Measurements from ENCODE around the gene GSTM3.

The GSTM3 gene

DNA sequence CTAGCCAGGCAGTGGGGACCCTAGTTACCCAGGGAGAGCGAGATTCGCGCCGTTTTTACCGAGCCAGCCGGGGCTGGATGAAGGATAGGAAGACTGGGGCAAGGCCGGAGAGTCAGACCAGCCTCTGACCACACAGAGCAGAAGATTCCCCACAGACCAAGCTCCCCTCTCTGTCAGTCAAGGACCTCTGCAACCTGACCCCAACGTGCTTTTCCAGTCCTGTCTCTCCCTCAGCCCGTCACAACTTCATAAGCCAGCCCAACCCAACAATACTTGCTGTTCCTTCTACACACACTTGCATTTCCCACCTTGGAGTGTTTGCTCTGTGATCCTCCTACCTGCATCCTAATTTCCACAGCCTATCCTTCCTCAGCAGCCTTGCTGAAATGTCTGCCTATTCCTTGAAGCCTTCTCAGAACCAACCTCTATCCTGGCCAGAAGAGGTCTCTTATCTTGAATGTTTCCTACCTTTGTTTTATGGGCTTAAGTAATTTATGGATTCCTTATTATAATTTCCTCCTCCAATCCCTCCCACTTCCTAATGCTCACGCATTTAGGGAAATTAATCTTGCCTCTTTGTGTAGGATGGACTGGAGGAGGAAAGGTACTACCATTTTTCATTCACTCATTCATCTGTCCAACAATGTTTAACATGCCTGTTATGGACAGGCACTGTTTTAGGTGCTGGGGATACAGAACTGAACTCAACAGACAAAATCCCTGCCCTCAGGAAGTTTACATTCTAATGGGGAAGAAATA is at the start of gene GSTM3:
Gene GSTM3, minus strand, starts transcription at position 424 of the 759 bp plus-strand sequence. CDS start 751 bp downstream, outside the sequence.
- DNase-seq: no peak

- DNase-seq: no peak
These were observed 49.5 kb upstream of the GSTM3 start for GRCh38 chr1:109790329-109790728.

DNA sequence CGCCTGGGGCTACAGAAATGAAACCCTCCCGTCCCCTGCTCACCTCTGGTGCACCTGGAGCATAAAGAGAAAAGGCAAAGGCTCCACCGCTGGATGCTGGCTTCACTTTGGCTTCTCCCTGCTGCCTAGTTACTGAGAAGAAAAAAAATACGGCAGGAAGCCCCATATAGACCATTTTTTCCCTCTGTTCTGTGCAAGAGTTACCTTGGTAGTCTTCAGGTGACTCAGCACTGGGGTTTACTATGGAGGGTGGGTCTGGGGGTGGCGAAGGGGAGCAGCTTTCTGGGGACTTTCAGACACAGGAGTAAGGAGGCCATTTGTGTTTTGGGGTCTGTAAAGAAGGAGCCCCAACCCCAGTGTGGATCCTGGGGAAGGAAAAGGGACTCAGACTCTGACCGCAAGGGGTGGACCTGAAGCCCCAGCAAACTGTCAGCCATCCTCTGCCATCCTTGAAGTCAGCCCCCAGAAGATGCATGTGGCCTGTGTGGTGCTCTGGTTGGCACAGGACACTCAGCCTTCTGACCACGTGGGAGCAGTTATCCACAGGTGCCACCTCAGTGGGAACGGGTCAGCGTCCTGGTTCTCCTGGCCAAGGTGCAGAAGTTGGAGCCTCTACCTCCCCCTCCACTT is 48.8 kb upstream of the GSTM3 start:
- no peak for DNase-seq

DNA sequence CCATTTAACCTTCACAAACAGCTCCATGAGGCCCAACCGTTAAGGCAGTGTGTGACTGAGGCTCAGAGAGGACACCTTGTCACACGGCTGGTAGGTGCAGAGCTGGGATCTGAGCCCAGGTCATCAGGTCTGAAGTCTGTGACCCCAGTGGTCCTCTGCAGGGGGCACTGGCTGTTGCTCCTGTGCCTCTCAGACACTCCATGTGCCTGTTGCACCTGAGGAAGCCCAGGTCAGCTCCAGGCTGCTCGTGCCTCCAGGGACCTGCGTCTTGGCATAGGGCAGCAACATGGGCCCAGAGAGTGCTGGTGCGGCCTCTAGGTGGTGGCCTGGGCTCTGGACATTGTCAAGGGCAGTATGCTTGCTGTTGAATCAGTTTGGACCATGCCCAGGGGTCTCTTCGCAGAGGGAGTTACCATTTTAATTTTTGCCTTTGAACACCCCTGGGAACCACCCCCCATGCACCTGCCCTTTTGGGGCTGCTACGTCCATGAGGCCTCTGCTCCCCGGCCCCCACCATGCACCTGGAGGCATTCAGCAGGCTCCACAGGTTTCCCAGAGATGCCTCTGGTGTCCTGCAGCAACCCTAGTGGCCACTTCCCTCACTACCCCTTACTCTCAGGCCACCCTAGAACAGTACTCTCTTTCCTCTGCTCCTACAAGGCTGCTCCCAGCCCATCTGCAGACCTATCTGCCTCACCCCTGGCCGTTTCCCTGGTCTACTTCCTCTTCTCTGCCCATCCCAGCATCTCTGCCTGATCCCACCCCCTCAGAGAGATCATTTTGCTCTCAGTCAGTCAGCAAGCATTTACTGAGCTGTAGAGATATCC is 48.1 kb upstream of the GSTM3 start:
- DNase-seq: no peak

- DNase-seq: no peak
These were observed 47.2 kb upstream of the GSTM3 start for GRCh38 chr1:109787845-109788601.

DNA sequence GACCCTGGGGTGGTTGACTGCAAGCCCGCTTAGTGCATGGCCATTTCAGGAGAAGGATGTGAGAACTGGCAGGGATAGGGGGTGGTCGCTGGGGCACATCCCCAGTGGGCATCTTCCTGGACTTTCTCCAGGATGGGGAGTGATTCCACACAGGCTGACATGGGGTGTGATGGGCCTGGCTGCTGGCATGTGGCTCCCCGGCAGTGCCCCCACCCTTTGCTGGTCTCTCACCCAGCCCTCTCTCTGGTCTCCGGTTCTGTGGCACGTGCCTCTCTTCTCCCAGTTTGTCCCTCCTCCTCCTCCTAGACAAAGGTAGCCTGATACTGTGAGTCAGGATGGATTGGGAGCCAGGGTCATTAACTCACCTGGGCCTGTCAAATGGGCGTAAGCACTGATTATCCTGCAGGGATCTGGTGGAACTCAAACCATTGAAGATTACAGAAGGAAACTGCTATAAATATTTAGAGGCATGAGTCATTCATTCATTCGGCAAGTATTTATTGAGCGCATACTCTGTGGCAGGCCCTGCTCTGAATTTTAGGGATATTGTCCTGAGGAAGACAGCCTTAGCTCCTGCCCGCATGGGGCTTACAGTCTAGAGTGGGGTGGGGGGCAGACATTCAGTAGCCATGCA is 46.5 kb upstream of the GSTM3 start:
- DNase-seq: no peak

DNA sequence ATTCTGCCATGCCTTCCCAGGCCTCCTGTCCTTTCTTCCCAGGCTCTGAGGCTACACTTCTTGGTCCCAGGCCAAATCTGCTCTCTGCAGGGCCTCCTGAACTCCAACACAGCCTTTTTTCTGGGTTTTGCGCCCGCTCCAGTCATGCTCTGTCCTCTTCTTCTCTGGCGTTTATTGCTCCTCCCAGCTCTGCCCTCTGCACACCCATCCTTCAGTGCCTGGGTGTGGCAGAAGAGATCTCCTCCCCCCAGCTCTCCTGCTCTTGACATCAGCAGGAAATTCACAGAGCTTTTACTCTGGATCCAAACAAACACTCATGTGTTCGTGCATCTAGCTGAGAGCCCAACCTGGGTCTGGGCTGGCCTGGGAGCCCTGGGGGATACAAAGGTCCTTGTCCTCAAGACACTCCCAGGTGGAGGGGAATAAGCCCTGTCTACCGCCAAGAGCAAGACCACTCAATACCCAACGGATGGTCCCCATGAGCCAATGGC is 45.7 kb upstream of the GSTM3 start:
- no peak for DNase-seq

DNA sequence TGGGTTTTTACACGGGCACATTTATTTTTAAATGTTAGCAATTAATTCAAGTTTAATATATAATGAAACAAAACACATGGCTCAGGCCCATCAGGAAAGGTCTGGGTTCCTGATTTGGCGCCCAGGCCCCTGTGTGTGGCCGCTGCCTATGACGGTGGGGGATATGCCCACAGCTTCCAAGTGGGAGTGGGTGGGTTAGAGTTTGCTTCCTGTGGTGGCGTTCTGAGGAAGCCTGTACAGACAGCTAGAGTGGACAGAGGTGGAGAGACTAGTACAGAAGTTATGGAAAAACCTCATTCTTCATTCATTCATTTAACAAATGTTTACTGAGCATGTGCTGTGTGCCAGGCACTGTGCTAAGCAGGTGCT is 45.3 kb upstream of the GSTM3 start:
- DNase-seq: no peak

DNA sequence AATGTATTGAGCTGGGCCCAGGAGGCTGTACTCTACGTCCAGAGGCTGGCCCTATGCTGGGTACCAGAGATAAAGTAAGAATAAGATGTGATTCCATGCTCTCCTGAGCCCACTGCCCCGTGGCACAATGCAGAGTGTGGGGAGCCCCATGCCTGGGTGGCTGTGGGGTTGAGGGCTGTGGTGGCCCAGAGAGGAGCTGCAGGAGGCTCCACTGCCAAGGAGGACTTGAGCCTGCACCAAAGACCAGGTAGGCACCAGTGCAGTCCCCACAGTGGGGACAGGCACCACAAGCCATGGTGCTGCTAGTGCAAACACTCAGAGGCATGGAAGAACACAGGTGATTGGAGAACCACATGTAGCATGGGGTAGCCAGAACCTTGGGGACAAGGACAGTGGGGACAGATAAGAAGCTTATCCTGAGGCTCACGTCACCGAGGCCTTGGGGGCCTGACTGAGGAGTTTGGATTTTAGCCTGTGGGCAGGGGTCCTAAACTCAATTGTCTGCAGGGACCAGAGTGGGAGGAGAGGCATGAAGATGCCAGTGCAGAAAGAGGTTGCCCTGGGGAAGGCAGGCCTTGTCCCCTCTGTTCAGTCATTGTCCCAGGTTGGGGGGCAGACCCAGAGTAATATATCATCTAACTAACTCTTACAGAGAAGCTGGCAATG is 44.7 kb upstream of the GSTM3 start:
- no peak for DNase-seq

- DNase-seq: no peak
These were observed 43.9 kb upstream of the GSTM3 start for GRCh38 chr1:109784551-109785252.

DNA sequence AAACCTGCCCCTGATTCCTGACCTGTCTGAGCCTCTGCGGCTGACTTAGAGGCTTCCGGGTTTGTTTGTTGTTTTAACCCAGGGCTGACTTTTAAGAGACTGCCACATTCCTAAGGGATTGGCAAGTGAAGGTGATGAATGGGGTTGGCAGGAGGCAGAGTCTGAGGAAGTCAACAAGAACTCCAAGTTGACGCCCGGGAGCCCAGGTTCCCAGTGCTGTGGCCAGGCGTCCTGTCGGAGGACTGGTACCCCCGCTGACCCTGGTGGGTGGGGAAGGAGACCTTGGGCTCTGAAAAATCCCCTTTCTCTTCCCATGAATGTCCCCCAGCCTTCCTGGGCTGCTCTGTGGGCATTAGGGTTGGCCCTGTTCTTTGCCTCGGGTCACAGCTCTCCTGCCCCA is 42.6 kb upstream of the GSTM3 start:
- no peak for DNase-seq

GRCh38 chr1:109782927-109783326 is 42.1 kb upstream of the GSTM3 start:
- DNase-seq: no peak

DNA sequence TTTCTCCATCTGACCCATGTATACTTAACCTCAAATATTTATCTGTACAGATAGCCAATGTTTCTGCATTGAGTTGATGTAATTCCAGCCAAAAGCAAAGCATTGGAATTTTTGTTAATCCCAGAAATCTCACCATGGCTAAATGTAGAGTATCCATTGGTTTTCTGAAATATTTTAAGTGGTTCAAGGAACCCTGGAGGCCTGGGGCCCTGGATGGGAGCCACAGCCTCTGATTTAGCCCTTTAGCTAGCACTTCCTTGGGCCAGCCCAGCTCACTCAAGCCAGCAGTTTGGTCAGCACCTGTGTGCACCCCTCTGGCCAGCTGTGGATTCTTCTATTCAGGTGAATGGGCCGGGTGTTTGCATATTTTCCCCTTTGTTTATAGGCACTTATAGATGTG is 41.7 kb upstream of the GSTM3 start:
- DNase-seq: no peak

GRCh38 chr1:109781806-109782205 is 41.0 kb upstream of the GSTM3 start:
- no peak for DNase-seq

GRCh38 chr1:109780982-109781381 is 40.1 kb upstream of the GSTM3 start:
- DNase-seq: no peak

GRCh38 chr1:109777980-109778625 is 37.3 kb upstream of the GSTM3 start:
- no peak for DNase-seq

DNA sequence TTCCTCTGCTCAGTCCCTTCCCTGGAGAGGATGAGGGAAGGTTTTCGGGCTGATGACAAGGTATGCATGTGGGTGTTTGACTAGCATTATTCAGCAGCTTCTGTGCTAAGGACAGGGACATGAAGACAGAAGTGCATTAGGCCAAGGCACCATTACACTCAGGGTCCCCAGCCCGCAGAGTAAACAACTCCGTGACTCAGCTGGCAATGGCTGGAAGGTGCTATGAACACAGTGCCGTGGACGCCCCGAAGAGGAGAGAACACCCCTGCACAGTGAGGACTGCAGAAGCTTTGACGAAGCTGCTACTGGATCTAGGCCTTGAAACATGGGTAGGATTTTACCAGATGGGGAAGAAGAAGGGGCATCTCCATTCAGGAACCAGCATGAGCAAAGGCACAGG is 36.6 kb upstream of the GSTM3 start:
- DNase-seq: no peak

GRCh38 chr1:109776911-109777310 is 36.1 kb upstream of the GSTM3 start:
- peak; percentile 81 for DNase-seq

DNA sequence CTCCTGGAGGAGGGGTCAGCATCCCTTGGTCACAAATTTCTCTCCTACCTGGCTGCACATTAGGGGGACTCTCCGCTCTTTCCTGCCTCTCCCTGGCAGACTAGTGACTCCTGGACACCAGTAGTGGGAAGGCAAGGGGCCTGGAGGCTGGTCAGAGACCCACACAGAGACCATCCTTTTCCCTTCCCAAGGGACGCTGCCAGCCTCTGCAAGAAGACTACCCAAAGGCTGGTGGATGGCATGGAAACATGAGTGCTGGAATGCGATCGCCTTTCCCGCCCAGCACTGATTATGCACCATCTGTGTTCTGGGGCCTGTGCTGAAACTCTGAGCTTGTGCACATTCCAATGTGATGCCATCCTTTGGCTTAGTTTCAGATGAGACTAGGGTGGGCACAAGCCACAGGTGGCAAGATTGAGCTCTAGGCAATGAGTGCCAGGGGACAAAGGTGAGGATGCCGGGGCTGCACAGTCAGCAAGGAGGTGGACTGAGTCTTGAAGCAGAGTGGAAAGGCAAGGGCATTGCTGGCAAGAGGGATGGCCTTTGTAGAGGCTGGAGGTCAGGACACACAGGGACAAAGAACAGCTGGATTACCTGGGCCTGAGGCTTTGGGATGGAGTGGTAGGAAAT is 35.5 kb upstream of the GSTM3 start:
- no peak for DNase-seq

GRCh38 chr1:109775398-109775797 is 34.6 kb upstream of the GSTM3 start:
- no peak for DNase-seq

All from CD4-positive, alpha-beta T cell treated with Interleukin-6 for 4 hours (primary cell).